Mesodermal cell (in vitro differentiated cells): ENCODE measurements around the gene CLASP2.
"Not testable (repeated sequence)": the region's sequence is repeated elsewhere in the genome, so short reads cannot be mapped to it uniquely, and the experiment has no call there.

Experiments
- H3K27ac ChIP-seq: 2 replicates; pipeline ENCODE4 v1.7.0; 2013; ENCODE audit warnings: mild to moderate bottlenecking, low read depth, low read length, moderate library complexity; ENCODE audit not compliant: severe bottlenecking
- H3K36me3 ChIP-seq: 2 replicates; pipeline ENCODE4 v1.7.1; 2013; ENCODE audit warnings: mild to moderate bottlenecking, low read length, moderate library complexity; ENCODE audit not compliant: control insufficient read depth, insufficient read depth
- H3K4me1 ChIP-seq: one replicate; pipeline ENCODE4 v1.7.1; 2013; ENCODE audit warnings: mild to moderate bottlenecking, low read length; ENCODE audit not compliant: insufficient read depth, control insufficient read depth, poor library complexity, severe bottlenecking
- H3K4me3 ChIP-seq: 2 replicates; pipeline ENCODE4 v1.7.0; 2013; ENCODE audit warnings: low read length, control low read depth, mild to moderate bottlenecking; ENCODE audit not compliant: insufficient read depth, poor library complexity, severe bottlenecking; ENCODE audit errors: extremely low read depth
- H3K9me3 ChIP-seq: 2 replicates; pipeline ENCODE4 v1.7.1; 2013; ENCODE audit warnings: mild to moderate bottlenecking, low read length, moderate library complexity; ENCODE audit not compliant: control insufficient read depth
- WGBS, 2 experiments: methylation state at CpG; one replicate each; pipeline ENCODE4 v1.1.5; 2013; ENCODE audit warnings: missing lambda C conversion rate in 2 of 2; ENCODE audit not compliant: insufficient coverage in 2 of 2; 5-methylcytosine and 5-hydroxymethylcytosine counted together

The CLASP2 gene

DNA sequence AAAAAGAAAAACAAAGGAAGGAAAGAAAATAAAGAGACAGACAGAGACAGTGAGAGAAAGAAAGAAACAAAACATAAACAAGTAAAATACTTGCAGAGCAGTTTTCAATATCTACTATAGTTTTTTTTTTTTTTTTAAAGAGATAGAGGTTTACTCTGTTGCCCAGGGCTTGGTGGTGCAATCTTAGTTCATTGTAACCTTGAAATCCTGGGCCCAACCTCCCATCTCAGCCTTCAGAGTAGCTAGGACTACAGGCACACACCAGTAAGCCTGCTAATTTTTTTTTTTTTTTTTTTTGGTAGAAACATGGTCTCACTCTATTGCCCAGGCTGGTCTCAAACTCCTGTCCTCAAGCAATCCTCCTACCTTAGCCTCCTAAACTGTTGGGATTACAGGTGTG, 23.1 kb downstream of the CLASP2 start:
- Histone ChIP-seq H3K27ac (no peak overlapping the region), H3K4me1 (no peaks in the 10 kb centered on the region), H3K36me3 (peaks cover 8% of the 10 kb centered on the region), H3K9me3 (peaks cover 3% of the 10 kb centered on the region), H3K4me3 (no peak overlapping the region)

DNA sequence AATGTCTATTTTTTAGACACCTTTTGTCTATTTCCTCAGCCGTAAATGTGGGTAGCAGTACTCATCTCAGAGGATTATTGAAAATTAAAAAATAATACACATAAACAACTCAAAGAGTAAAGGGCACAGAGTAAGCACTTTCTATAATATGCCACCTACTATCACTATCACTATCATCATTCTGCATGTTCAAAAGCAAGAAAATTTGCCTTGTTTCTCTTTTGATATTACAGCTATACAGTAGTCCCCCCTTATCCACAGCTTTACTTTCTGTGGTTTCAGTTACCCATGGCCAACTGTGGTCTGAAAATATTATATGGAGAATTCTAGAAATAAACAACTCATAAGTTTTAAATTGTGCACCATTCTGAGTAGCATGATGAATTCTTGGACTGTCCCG, 27.7 kb downstream of the CLASP2 start:
- 100% methylated on average over 1 of the region's 2 CpGs for WGBS, 2 experiments
- Histone ChIP-seq H3K4me1 (no peaks in the 10 kb centered on the region), H3K36me3 (peaks cover 20% of the 10 kb centered on the region), H3K27ac (no peak overlapping the region), H3K9me3 (no peaks in the 10 kb centered on the region), H3K4me3 (no peak overlapping the region)

GRCh38 chr3:33687406-33688010, 30.5 kb downstream of the CLASP2 start:
- Histone ChIP-seq H3K9me3 (no peaks in the 10 kb centered on the region), H3K27ac (no peak overlapping the region), H3K4me1 (no peaks in the 10 kb centered on the region), H3K4me3 (no peak overlapping the region), H3K36me3 (peaks cover 24% of the 10 kb centered on the region)
- WGBS, 2 experiments, result no CpG with 5 or more reads among the region's 1 CpG

DNA sequence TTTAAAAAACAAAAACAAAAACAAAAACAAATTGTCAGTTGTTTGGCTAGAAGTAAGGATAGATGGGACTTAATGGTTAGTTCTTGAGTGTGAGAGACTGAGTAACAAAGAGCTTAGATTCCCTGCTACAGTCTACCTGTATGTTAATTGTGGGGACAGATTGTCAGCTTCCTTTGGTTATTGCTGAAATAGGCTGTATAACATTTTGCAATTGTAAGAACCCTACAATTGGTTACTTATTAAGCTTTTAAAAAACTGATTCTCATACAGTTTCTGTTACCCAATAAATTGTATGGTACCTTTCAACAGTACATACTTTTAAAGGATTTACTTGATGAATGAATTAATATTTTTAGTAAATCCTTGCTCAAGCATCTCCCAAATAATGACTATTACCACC, 35.3 kb downstream of the CLASP2 start:
- peaks cover 47% of the 10 kb centered on the region for H3K36me3 ChIP-seq
- H3K4me1 ChIP-seq, result no peaks in the 10 kb centered on the region
- H3K9me3 ChIP-seq, result no peaks in the 10 kb centered on the region
- no peak overlapping the region for H3K4me3 ChIP-seq
- H3K27ac ChIP-seq, result no peak overlapping the region

GRCh38 chr3:33681667-33682066, 36.4 kb downstream of the CLASP2 start:
- H3K4me3 ChIP-seq, result no peak overlapping the region
- 56% methylated on average over 1 of the region's 1 CpG; no CpG with 5 or more reads in 1 of the 2 experiments for WGBS, 2 experiments
- H3K36me3 ChIP-seq, result peaks cover 47% of the 10 kb centered on the region
- H3K9me3 ChIP-seq, result no peaks in the 10 kb centered on the region
- no peak overlapping the region for H3K27ac ChIP-seq
- no peaks in the 10 kb centered on the region for H3K4me1 ChIP-seq

DNA sequence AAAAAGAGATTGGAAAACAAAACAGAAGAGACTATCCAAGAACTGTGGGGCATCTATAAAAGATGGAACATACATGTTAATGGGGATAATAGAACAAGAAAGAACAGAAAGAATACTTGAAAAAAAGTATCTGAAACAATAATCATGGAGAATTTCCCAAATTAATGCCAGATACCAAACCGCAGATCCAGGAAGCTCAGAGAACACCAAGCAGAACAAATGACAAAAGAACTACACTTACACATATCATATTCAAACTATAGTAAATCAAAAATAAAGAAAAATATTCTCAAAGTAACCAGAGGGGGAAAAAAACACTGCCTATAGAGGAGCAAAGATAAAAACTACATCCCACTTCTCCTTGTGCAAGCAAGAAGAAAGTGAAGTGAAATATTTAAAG, 40.0 kb downstream of the CLASP2 start:
- 80% methylated on average over 1 of the region's 1 CpG; no CpG with 5 or more reads in 1 of the 2 experiments for WGBS, 2 experiments
- H3K4me1 ChIP-seq, result no peaks in the 10 kb centered on the region

GRCh38 chr3:33673436-33673835, 44.6 kb downstream of the CLASP2 start:
- H3K4me1 ChIP-seq, H3K4me3 ChIP-seq, H3K9me3 ChIP-seq, H3K36me3 ChIP-seq, H3K27ac ChIP-seq: not testable (repeated sequence)
- no CpG with 5 or more reads among the region's 3 CpGs for WGBS, 2 experiments

More for the DNA sequence above, 40.0 kb downstream of the CLASP2 start:
- H3K9me3 ChIP-seq, result no peaks in the 10 kb centered on the region
- peaks cover 23% of the 10 kb centered on the region for H3K36me3 ChIP-seq
- no peak overlapping the region for H3K27ac ChIP-seq
- H3K4me3 ChIP-seq, result no peak overlapping the region

DNA sequence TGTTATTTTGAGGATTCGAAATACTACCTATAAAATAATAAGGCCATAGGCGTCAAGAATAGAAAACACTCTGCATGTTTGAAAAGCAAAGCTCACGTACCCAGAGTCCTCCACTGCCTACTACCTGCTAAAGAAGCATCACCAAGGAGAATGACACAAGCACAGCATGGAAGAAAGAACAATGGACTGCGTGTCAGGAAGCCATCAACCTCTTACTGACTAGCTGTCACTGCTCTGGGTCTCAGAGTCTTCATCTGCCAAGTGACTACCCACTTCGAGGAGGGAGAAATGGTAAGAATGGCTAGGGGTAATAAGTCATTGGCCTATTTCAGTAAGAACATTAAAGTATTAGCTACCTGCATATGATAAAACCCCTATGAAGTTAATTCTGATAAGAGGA, 49.4 kb downstream of the CLASP2 start:
- Histone ChIP-seq H3K4me1 (no peaks in the 10 kb centered on the region), H3K4me3 (no peak overlapping the region), H3K27ac (no peak overlapping the region), H3K36me3 (peaks cover 6% of the 10 kb centered on the region), H3K9me3 (no peaks in the 10 kb centered on the region)
- WGBS, 2 experiments, result 69% methylated on average over 2 of the region's 5 CpGs; no CpG with 5 or more reads in 1 of the 2 experiments

DNA sequence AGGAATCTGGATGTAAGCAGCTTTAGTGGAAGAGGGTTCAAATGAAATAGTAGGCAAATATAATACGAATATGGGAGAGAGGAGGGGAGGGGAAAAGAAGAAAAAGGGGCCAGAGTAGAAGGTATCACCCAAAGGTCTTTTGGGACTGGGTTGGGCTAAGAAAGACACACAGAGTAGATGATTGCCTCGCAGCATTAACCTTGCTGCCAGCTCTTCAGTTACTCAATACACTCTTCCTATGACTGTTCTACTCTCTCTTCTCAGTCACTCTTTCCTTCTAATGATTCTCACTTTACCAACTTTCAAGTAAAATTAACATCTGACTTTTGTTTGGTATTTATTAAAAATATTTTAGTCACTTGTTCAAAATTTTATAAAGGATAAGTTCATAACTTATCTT, 52.8 kb downstream of the CLASP2 start:
- H3K4me3 ChIP-seq, result no peak overlapping the region
- H3K36me3 ChIP-seq, result peaks cover 3% of the 10 kb centered on the region
- peaks cover 4% of the 10 kb centered on the region for H3K4me1 ChIP-seq
- no peaks in the 10 kb centered on the region for H3K9me3 ChIP-seq
- no peak overlapping the region for H3K27ac ChIP-seq
- 88 to 100% methylated on average over 2 of the region's 2 CpGs for WGBS, 2 experiments

GRCh38 chr3:33664195-33664594, 53.9 kb downstream of the CLASP2 start:
- Histone ChIP-seq H3K9me3 (no peaks in the 10 kb centered on the region), H3K4me3 (no peak overlapping the region), H3K4me1 (peaks cover 9% of the 10 kb centered on the region), H3K27ac (no peak overlapping the region), H3K36me3 (peaks cover 3% of the 10 kb centered on the region)
- no CpG with 5 or more reads among the region's 1 CpG for WGBS, 2 experiments

DNA sequence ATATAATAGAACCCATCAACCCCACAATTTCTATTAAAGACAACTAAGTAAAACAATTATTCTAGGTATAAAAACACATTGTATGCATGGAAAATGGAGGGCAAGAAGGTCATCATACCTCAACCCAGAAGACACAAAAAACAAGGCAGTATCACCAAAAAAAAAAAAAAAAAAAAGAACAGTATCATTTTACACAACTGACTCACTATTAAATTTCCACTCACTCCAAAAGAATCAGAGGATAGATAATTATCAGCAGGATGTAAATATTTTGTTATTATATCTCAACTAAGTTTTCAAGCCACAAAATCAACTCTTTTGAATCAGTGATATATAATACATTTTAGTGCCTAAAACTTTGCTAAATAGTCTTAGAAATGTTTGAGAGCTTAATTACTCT, 55.0 kb downstream of the CLASP2 start:
- Histone ChIP-seq H3K9me3 (no peaks in the 10 kb centered on the region), H3K4me3 (no peak overlapping the region), H3K27ac (no peak overlapping the region), H3K36me3 (no peaks in the 10 kb centered on the region), H3K4me1 (peaks cover 15% of the 10 kb centered on the region)
